Vagina (tissue), 2 donors: ENCODE data around the gene ARR3. TPM values are rescaled to one million over a fixed set of nuclear protein-coding genes. Genes with fewer than 3 reads are reported as not detected.

Source experiments
- DNase-seq, 2 donors: peaks; one replicate each; pipeline ENCODE4 v3.0.0-alpha.2; 2017; ENCODE audit errors: extremely low spot score in 2 of 2
- H3K27ac ChIP-seq: fragments of 200-600 bp; sonication (generic); one replicate; pipeline ENCODE4 v1.5.1; 2019
- H3K27me3 ChIP-seq: fragments of 200-600 bp; sonication (generic); one replicate; pipeline ENCODE4 v1.5.1; 2019
- H3K36me3 ChIP-seq, 2 donors: fragments of 200-600 bp; sonication (generic); one replicate each; pipeline ENCODE4 v1.5.1; 2017 to 2019
- H3K4me1 ChIP-seq: fragments of 200-600 bp; sonication (generic); one replicate; pipeline ENCODE4 v1.5.1; 2019
- H3K4me3 ChIP-seq, 2 donors: fragments of 200-600 bp; sonication (generic); 1 replicate in 1 of 2; 2 replicates in 1 of 2; pipeline ENCODE4 v1.5.1; 2016 to 2019
- H3K9me3 ChIP-seq: fragments of 200-600 bp; sonication (generic); one replicate; pipeline ENCODE4 v1.5.1; 2019
- POLR2A ChIP-seq, 2 donors: fragments of 450-650 bp; IDR thresholded peaks; one replicate each; pipeline ENCODE4 v1.6.1; 2017; ENCODE audit warnings: antibody characterized with exemption in 2 of 2, mild to moderate bottlenecking in 2 of 2, moderate library complexity in 2 of 2
- POLR2AphosphoS5 ChIP-seq, 2 donors: sonication (generic); formaldehyde crosslinking; IDR thresholded peaks; one replicate each; pipeline ENCODE4 v1.9.0; 2017; ENCODE audit warnings: antibody characterized with exemption in 2 of 2, mild to moderate bottlenecking in 2 of 2, low read depth in 1 of 2; ENCODE audit not compliant: insufficient read depth in 1 of 2
- intact Hi-C: fragments of 100-400 bp; cut with DNase I; formaldehyde crosslinking; loops from one replicate; pipeline ENCODE4 v1.15.1; 2023
- total RNA-seq: library from RNA; depleted of rRNA; stranded (reverse); fragments of >200 nt; gene quantifications from one replicate; pipeline ENCODE4 v1.2.3, GENCODE V29; 2016
- TF ChIP-seq, protein P1 (sequence below), 3 experiments: fragments of 450-650 bp in 2 of 3; fragments of 200-600 bp in 1 of 3; sonication (generic) in 1 of 3; IDR thresholded peaks; one replicate each; pipeline ENCODE4 v1.5.1; 2017 to 2019; ENCODE audit warnings: antibody characterized with exemption in 3 of 3, mild to moderate bottlenecking in 2 of 3, moderate library complexity in 2 of 3

The ARR3 gene
- total RNA-seq, 1 donor from 2014 or later = not detected

DNA sequence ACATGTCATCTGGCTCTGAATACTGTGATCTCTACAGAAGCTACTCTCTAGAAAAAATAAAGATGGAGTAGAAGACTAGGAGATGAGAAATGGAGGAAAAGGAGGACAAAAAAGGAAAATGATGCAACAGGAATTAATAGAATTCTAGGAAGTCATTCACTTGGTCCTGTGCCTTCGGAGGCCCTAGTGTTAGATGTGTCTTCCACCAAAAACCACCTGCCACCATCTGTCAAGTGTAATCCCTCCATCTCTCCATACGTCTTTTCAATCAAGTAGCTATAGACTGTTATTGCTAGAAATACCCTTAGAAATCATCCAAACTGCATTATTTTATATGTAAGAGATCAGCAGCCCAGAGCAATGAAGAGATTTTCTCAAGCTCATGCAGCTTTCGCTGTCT, 10.9 kb downstream of the ARR3 start:
- intact Hi-C loops = no loop called here
- no peaks in the 10 kb centered on the region for H3K27me3 ChIP-seq

GRCh38 chrX:70280573-70280972, 12.4 kb downstream of the ARR3 start:
- no peak overlapping the region for H3K27ac ChIP-seq
- H3K27me3 ChIP-seq = no peaks in the 10 kb centered on the region
- H3K9me3 ChIP-seq = no peaks in the 10 kb centered on the region
- DNase-seq = no peak
- no peaks in the 10 kb centered on the region for H3K4me1 ChIP-seq
- H3K36me3 ChIP-seq = peaks cover 0 to under 1% of the 10 kb centered on the region in 2 donors
- TF ChIP-seq POLR2AphosphoS5 (IDR thresholded peaks at IDR 0.05; ENCODE audit: insufficient read depth in 1 of 2, low read depth in 1 of 2) = no peak
- no peak for TF ChIP-seq POLR2A (IDR thresholded peaks at IDR 0.05)
- TF ChIP-seq, protein P1, sequence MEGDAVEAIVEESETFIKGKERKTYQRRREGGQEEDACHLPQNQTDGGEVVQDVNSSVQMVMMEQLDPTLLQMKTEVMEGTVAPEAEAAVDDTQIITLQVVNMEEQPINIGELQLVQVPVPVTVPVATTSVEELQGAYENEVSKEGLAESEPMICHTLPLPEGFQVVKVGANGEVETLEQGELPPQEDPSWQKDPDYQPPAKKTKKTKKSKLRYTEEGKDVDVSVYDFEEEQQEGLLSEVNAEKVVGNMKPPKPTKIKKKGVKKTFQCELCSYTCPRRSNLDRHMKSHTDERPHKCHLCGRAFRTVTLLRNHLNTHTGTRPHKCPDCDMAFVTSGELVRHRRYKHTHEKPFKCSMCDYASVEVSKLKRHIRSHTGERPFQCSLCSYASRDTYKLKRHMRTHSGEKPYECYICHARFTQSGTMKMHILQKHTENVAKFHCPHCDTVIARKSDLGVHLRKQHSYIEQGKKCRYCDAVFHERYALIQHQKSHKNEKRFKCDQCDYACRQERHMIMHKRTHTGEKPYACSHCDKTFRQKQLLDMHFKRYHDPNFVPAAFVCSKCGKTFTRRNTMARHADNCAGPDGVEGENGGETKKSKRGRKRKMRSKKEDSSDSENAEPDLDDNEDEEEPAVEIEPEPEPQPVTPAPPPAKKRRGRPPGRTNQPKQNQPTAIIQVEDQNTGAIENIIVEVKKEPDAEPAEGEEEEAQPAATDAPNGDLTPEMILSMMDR (IDR thresholded peaks at IDR 0.05) = no peak
- intact Hi-C loops = no loop called here
- H3K4me3 ChIP-seq = no peak overlapping the region

More for the DNA sequence above, 10.9 kb downstream of the ARR3 start:
- Histone ChIP-seq H3K9me3 (no peaks in the 10 kb centered on the region), H3K27ac (no peak overlapping the region), H3K4me3 (no peak overlapping the region), H3K36me3 (no peaks in the 10 kb centered on the region), H3K4me1 (no peaks in the 10 kb centered on the region)
- DNase-seq = no peak
- TF ChIP-seq, protein P1 (IDR thresholded peaks at IDR 0.05) = no peak
- TF ChIP-seq POLR2A (IDR thresholded peaks at IDR 0.05) (no peak), POLR2AphosphoS5 (IDR thresholded peaks at IDR 0.05; ENCODE audit: insufficient read depth in 1 of 2, low read depth in 1 of 2) (no peak)

DNA sequence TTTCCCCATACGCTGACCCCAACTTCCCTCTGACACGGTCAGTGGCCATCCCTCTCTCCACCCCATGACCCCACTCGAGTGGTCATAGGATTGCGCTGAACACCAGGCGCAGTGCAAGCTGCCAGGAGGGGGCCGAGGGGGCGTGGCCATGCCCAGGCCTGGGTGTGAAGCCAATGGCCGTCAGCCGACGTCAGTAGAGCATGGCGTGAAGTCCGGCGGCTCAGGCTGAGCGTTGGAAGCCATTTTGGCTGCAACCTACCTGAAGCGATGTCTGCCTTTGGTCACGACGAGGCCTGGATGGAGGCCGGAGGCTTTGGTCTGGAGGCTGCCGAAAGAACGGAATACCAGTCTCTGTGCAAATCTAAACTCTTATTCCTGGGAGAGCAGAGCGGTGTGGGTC, 13.8 kb downstream of the ARR3 start, which contains the start of gene RAB41:
Gene RAB41, plus strand, starts transcription at position 222 of the 400 bp plus-strand sequence. Its CDS starts 46 bp downstream, at position 268.
- DNase-seq = no peak
- peaks cover 0 to 3% of the 10 kb centered on the region in 2 donors for H3K36me3 ChIP-seq
- no peak within 1 kb of the TSS for H3K4me3 ChIP-seq
- no peaks in the 10 kb centered on the region for H3K4me1 ChIP-seq
- intact Hi-C loops = no loop called here
- H3K27ac ChIP-seq = no peak within 1 kb of the TSS
- TF ChIP-seq POLR2AphosphoS5 (IDR thresholded peaks at IDR 0.05; ENCODE audit: insufficient read depth in 1 of 2, low read depth in 1 of 2) (no peak), POLR2A (IDR thresholded peaks at IDR 0.05) (no peak)
- TF ChIP-seq, protein P1 (IDR thresholded peaks at IDR 0.05) = no peak
- H3K27me3 ChIP-seq = no peaks in the 10 kb centered on the region
- no peaks in the 10 kb centered on the region for H3K9me3 ChIP-seq

GRCh38 chrX:70289168-70289792, 21.1 kb downstream of the ARR3 start:
- H3K27me3 ChIP-seq = no peaks in the 10 kb centered on the region
- intact Hi-C loops = no loop called here
- TF ChIP-seq, protein P1 (IDR thresholded peaks at IDR 0.05) = no peak
- no peak for TF ChIP-seq POLR2A (IDR thresholded peaks at IDR 0.05)
- no peak for TF ChIP-seq POLR2AphosphoS5 (IDR thresholded peaks at IDR 0.05; ENCODE audit: insufficient read depth in 1 of 2, low read depth in 1 of 2)
- DNase-seq = no peak
- H3K27ac ChIP-seq = peak overlapping the region; percentile 70
- H3K4me1 ChIP-seq = peaks cover 9% of the 10 kb centered on the region
- peak overlapping the region; percentile 34 to 49 for H3K4me3 ChIP-seq
- peaks cover 0 to 3% of the 10 kb centered on the region in 2 donors for H3K36me3 ChIP-seq
- H3K9me3 ChIP-seq = no peaks in the 10 kb centered on the region
